Tibial nerve (tissue), 4 donors: ENCODE data around the gene RAPGEF5. TPM values are rescaled to one million over a fixed set of nuclear protein-coding genes. Genes with fewer than 3 reads are reported as not detected.
A peak's percentile ranks its signal among the peaks of the same experiment; 100 is the strongest.

Experiments
- DNase-seq, 2 donors: peaks; one replicate each; pipeline ENCODE4 v3.0.0-alpha.2; 2019; ENCODE audit warnings: low spot score in 2 of 2
- H3K27ac ChIP-seq, 4 donors: fragments of 200-600 bp; sonication (generic) in 3 of 4; one replicate each; pipeline ENCODE4 v1.5.1; 2017 to 2019; ENCODE audit warnings: mild to moderate bottlenecking in 1 of 4
- H3K27me3 ChIP-seq, 2 donors: fragments of 200-600 bp; sonication (generic) in 1 of 2; one replicate each; pipeline versions ENCODE4 v1.5.1 to v1.6.0; 2017 to 2019
- H3K36me3 ChIP-seq, 3 donors: fragments of 200-600 bp; sonication (generic); one replicate each; pipeline ENCODE4 v1.5.1; 2018 to 2019
- H3K4me1 ChIP-seq, 4 donors: fragments of 200-600 bp; sonication (generic) in 3 of 4; one replicate each; pipeline ENCODE4 v1.5.1; 2017 to 2019
- H3K4me3 ChIP-seq, 4 donors: fragments of 200-600 bp; sonication (generic) in 3 of 4; one replicate each; pipeline ENCODE4 v1.5.1; 2017 to 2019; ENCODE audit warnings: mild to moderate bottlenecking in 1 of 4, moderate library complexity in 1 of 4
- H3K9me3 ChIP-seq, 4 donors: fragments of 200-600 bp; sonication (generic) in 3 of 4; one replicate each; pipeline ENCODE4 v1.5.1; 2017 to 2019
- CTCF ChIP-seq, 5 experiments: fragments of 200-600 bp in 3 of 5; fragments of 450-650 bp in 2 of 5; sonication (generic) in 3 of 5; IDR thresholded peaks; one replicate each; pipeline ENCODE4 v1.5.1; 2016 to 2019; ENCODE audit warnings: antibody characterized with exemption in 5 of 5, mild to moderate bottlenecking in 3 of 5, moderate library complexity in 2 of 5
- EP300 ChIP-seq, 2 donors: sonication (generic); formaldehyde crosslinking; IDR thresholded peaks; one replicate each; pipeline ENCODE4 v1.6.1; 2017; ENCODE audit warnings: antibody characterized with exemption in 2 of 2, mild to moderate bottlenecking in 1 of 2
- POLR2A ChIP-seq, 2 donors: fragments of 450-650 bp; IDR thresholded peaks; one replicate each; pipeline ENCODE4 v1.6.1; 2017; ENCODE audit warnings: antibody characterized with exemption in 2 of 2, mild to moderate bottlenecking in 2 of 2, moderate library complexity in 2 of 2
- WGBS, 2 donors: methylation state at CpG; one replicate each; pipeline ENCODE4 v1.1.5; 2018; 5-methylcytosine and 5-hydroxymethylcytosine counted together
- total RNA-seq, 4 donors: library from RNA; depleted of rRNA; stranded (reverse); fragments of >200 nt; gene quantifications; one replicate each; pipeline ENCODE4 v1.1.0, GENCODE V29; 2016

The RAPGEF5 gene
- total RNA-seq, 4 donors from 2014 or later, result 63.3 to 121 (median 76.9) TPM

- Histone ChIP-seq H3K4me1 (peaks cover 0 to 40% (median 10%) of the 10 kb centered on the region in 4 donors), H3K27me3 (no peaks in the 10 kb centered on the region), H3K9me3 (no peaks in the 10 kb centered on the region), H3K4me3 (no peak overlapping the region), H3K36me3 (peaks cover 0 to 10% (median 0%) of the 10 kb centered on the region in 3 donors), H3K27ac (peak overlapping the region; percentile 52 to 77 (median 64))
- DNase-seq, result no peak
- WGBS, 2 donors, result 27 to 34% methylated on average over 2 of the region's 2 CpGs
- TF ChIP-seq EP300 (IDR thresholded peaks at IDR 0.05) (no peak), POLR2A (IDR thresholded peaks at IDR 0.05) (no peak), CTCF (IDR thresholded peaks at IDR 0.05) (no peak)
These were observed 202.8 kb downstream of the RAPGEF5 start for GRCh38 chr7:22154143-22154529.

GRCh38 chr7:22153432-22154142 is 203.4 kb downstream of the RAPGEF5 start:
- no peak for TF ChIP-seq CTCF (IDR thresholded peaks at IDR 0.05)
- no peak for TF ChIP-seq POLR2A (IDR thresholded peaks at IDR 0.05)
- TF ChIP-seq EP300 (IDR thresholded peaks at IDR 0.05), result no peak
- WGBS, 2 donors, result 53 to 55% methylated on average over 8 of the region's 8 CpGs
- peaks cover 0 to 16% (median 0%) of the 10 kb centered on the region in 3 donors for H3K36me3 ChIP-seq
- no peak overlapping the region for H3K4me3 ChIP-seq
- H3K27me3 ChIP-seq, result no peaks in the 10 kb centered on the region
- no peaks in the 10 kb centered on the region for H3K9me3 ChIP-seq
- H3K27ac ChIP-seq, result peak overlapping the region; percentile 23 to 77 (median 64)
- DNase-seq, result no peak
- H3K4me1 ChIP-seq, result peaks cover 0 to 40% (median 10%) of the 10 kb centered on the region in 4 donors

GRCh38 chr7:22152690-22153089 is 204.3 kb downstream of the RAPGEF5 start:
- Histone ChIP-seq H3K4me3 (no peak overlapping the region), H3K27ac (peak overlapping the region in 3 of 4 donors; percentile 23 to 77 (median 73)), H3K9me3 (no peaks in the 10 kb centered on the region), H3K27me3 (no peaks in the 10 kb centered on the region), H3K36me3 (peaks cover 0 to 19% (median 0%) of the 10 kb centered on the region in 3 donors), H3K4me1 (peaks cover 0 to 39% (median 4%) of the 10 kb centered on the region in 4 donors)
- DNase-seq, result no peak
- TF ChIP-seq CTCF (IDR thresholded peaks at IDR 0.05) (no peak), POLR2A (IDR thresholded peaks at IDR 0.05) (no peak), EP300 (IDR thresholded peaks at IDR 0.05) (no peak)
- WGBS, 2 donors, result 84 to 86% methylated on average over 3 of the region's 3 CpGs

GRCh38 chr7:22151901-22152300 is 205.1 kb downstream of the RAPGEF5 start:
- no peaks in the 10 kb centered on the region for H3K27me3 ChIP-seq
- WGBS, 2 donors, result 97% methylated on average over 2 of the region's 2 CpGs
- no peak for TF ChIP-seq EP300 (IDR thresholded peaks at IDR 0.05)
- no peak for TF ChIP-seq POLR2A (IDR thresholded peaks at IDR 0.05)
- TF ChIP-seq CTCF (IDR thresholded peaks at IDR 0.05), result no peak
- no peaks in the 10 kb centered on the region for H3K9me3 ChIP-seq
- peak overlapping the region in 1 of 4 donors; percentile 24 for H3K27ac ChIP-seq
- H3K4me3 ChIP-seq, result no peak overlapping the region
- H3K36me3 ChIP-seq, result peaks cover 0 to 19% (median 0%) of the 10 kb centered on the region in 3 donors
- H3K4me1 ChIP-seq, result peaks cover 0 to 34% (median 2%) of the 10 kb centered on the region in 4 donors
- no peak for DNase-seq

- Histone ChIP-seq H3K4me3 (no peak overlapping the region), H3K27me3 (no peaks in the 10 kb centered on the region), H3K9me3 (no peaks in the 10 kb centered on the region), H3K27ac (no peak overlapping the region), H3K36me3 (peaks cover 0 to 27% (median 0%) of the 10 kb centered on the region in 3 donors), H3K4me1 (peaks cover 0 to 34% (median 2%) of the 10 kb centered on the region in 4 donors)
- 58 to 60% methylated on average over 5 of the region's 5 CpGs for WGBS, 2 donors
- DNase-seq, result no peak
- TF ChIP-seq CTCF (IDR thresholded peaks at IDR 0.05), result no peak
- TF ChIP-seq EP300 (IDR thresholded peaks at IDR 0.05), result no peak
- no peak for TF ChIP-seq POLR2A (IDR thresholded peaks at IDR 0.05)
These were observed 206.7 kb downstream of the RAPGEF5 start for GRCh38 chr7:22150221-22150620.
